Keratinocyte (primary cell): Measurements from ENCODE around the gene GPR22. TPM values are rescaled to one million over a fixed set of nuclear protein-coding genes. Genes with fewer than 3 reads are reported as not detected.

Source experiments
- DNase-seq: peaks from one replicate; pipeline ENCODE4 v3.0.0-alpha.2; 2011; ENCODE audit warnings: low read depth, missing footprints, low spot score
- FAIRE-seq: peaks from 2 replicates; lab custom pipeline; 2011; peaks lifted over from hg19 to GRCh38; lab: Jason Lieb, UNC
- H2AFZ ChIP-seq: 2 replicates; pipeline ENCODE4 v1.6.0; 2012; ENCODE audit warnings: low read length, control low read depth, inconsistent platforms; ENCODE audit not compliant: control insufficient read depth
- H3K27ac ChIP-seq: 2 replicates; pipeline ENCODE4 v1.5.1; 2011; ENCODE audit warnings: low read length; ENCODE audit not compliant: control insufficient read depth, insufficient read depth
- H3K27me3 ChIP-seq: 3 replicates; pipeline ENCODE4 v1.6.0; 2011; ENCODE audit warnings: low read length; ENCODE audit not compliant: control insufficient read depth, insufficient read depth; ENCODE audit errors: extremely low read depth
- H3K36me3 ChIP-seq, 2 experiments: 2 replicates in 1 of 2; 3 replicates in 1 of 2; pipeline ENCODE4 v1.5.1; 2011; ENCODE audit warnings: low read length in 2 of 2, mild to moderate bottlenecking in 1 of 2; ENCODE audit not compliant: control insufficient read depth in 2 of 2, insufficient read depth in 2 of 2; ENCODE audit errors: extremely low read depth in 1 of 2
- H3K4me1 ChIP-seq: 3 replicates; pipeline ENCODE4 v1.5.1; 2011; ENCODE audit warnings: low read length; ENCODE audit not compliant: control insufficient read depth, insufficient read depth; ENCODE audit errors: extremely low read depth
- H3K4me2 ChIP-seq: 3 replicates; pipeline ENCODE4 v1.6.0; 2011; ENCODE audit warnings: low read depth, low read length; ENCODE audit not compliant: control insufficient read depth, insufficient read depth; ENCODE audit errors: extremely low read depth
- H3K4me3 ChIP-seq, 3 experiments: fragments of 200-600 bp in 1 of 3; sonication (generic) in 1 of 3; 2 replicates in 2 of 3; 3 replicates in 1 of 3; pipeline ENCODE4 v1.5.1; 2011 to 2016; ENCODE audit warnings: low read length in 3 of 3, mild to moderate bottlenecking in 3 of 3, control low read depth in 2 of 3, inconsistent platforms in 1 of 3, low read depth in 1 of 3, mixed read lengths in 1 of 3, mixed run types in 1 of 3, moderate library complexity in 1 of 3; ENCODE audit not compliant: control insufficient read depth in 2 of 3, insufficient read depth in 2 of 3; ENCODE audit errors: extremely low read depth in 1 of 3
- H3K79me2 ChIP-seq: 2 replicates; pipeline ENCODE4 v1.6.0; 2012; ENCODE audit warnings: low read length; ENCODE audit not compliant: control insufficient read depth, insufficient read depth
- H3K9ac ChIP-seq: 3 replicates; pipeline ENCODE4 v1.6.0; 2011; ENCODE audit warnings: low read length; ENCODE audit not compliant: control insufficient read depth, insufficient read depth; ENCODE audit errors: extremely low read depth
- H3K9me1 ChIP-seq: 3 replicates; pipeline ENCODE4 v1.6.0; 2011; ENCODE audit warnings: low read length; ENCODE audit not compliant: control insufficient read depth, insufficient read depth; ENCODE audit errors: extremely low read depth
- H3K9me3 ChIP-seq: 2 replicates; pipeline ENCODE4 v1.5.1; 2012; ENCODE audit warnings: low read depth, low read length; ENCODE audit not compliant: control insufficient read depth
- H4K20me1 ChIP-seq: 3 replicates; pipeline ENCODE4 v1.6.0; 2011; ENCODE audit warnings: low read length; ENCODE audit not compliant: control insufficient read depth, insufficient read depth; ENCODE audit errors: extremely low read depth
- CTCF ChIP-seq, 3 experiments: IDR thresholded peaks in 1 of 3; conservative IDR thresholded peaks in 1 of 3; optimal IDR thresholded peaks in 1 of 3; 2 replicates in 2 of 3; 3 replicates in 1 of 3; pipeline versions ENCODE3 to v1.5.1; 2011; ENCODE audit warnings: low read length in 3 of 3, mild to moderate bottlenecking in 3 of 3, moderate library complexity in 2 of 3, control low read depth in 1 of 3, inconsistent platforms in 1 of 3; ENCODE audit not compliant: insufficient read depth in 2 of 3; ENCODE audit errors: extremely low read depth in 1 of 3
- EZH2 ChIP-seq: IDR thresholded peaks from one replicate; pipeline ENCODE4 v1.6.1; 2012; ENCODE audit warnings: inconsistent platforms, mild to moderate bottlenecking, low read length, moderate library complexity
- dilution Hi-C: fragments of 300-500 bp; cut with MboI; formaldehyde crosslinking; loops from one replicate; pipeline ENCODE4 v1.7.0; 2020; ENCODE audit warnings: low sequenced_read_pairs; ENCODE audit not compliant: extremely low pct_ligation_motif_present
- polyA plus RNA-seq, 5 experiments: library from polyadenylated mRNA; depleted of rRNA in 3 of 5; stranded (reverse) in 3 of 5; stranded (forward) in 1 of 5; unstranded in 1 of 5; fragments of >200 nt; gene quantifications; 1 replicate in 1 of 5; 2 replicates in 3 of 5; 3 replicates in 1 of 5; pipeline versions ENCODE4 v1.2.1 to v1.2.3, GENCODE V29; 2011 to 2012; ENCODE audit warnings: missing spikeins in 2 of 5, low read depth in 1 of 5, low replicate concordance in 1 of 5

Gene GPR22
- polyA plus RNA-seq, 1 donor (not counting 4 experiments of a cell fraction or from before 2014, with no cell fraction given): not detected

- Histone ChIP-seq H2AFZ (no peak overlapping the region), H3K4me3 (no peak overlapping the region), H3K4me2 (no peak overlapping the region), H3K9me1 (no peaks in the 10 kb centered on the region), H3K79me2 (peaks cover 53% of the 10 kb centered on the region), H4K20me1 (peaks cover 4% of the 10 kb centered on the region), H3K9ac (no peak overlapping the region), H3K36me3 (no peaks in the 10 kb centered on the region), H3K4me1 (no peaks in the 10 kb centered on the region), H3K27ac (no peak overlapping the region), H3K27me3 (no peaks in the 10 kb centered on the region), H3K9me3 (no peaks in the 10 kb centered on the region)
- FAIRE-seq: no peak
- no peak for TF ChIP-seq EZH2
- no peak for TF ChIP-seq CTCF (optimal IDR thresholded peaks at IDR 0.05 in 1 of 3, IDR thresholded peaks at IDR 0.05 in 1 of 3, conservative IDR thresholded peaks at IDR 0.05 in 1 of 3; ENCODE audit: extremely low read depth in 1 of 3, insufficient read depth in 2 of 3, low read length in 3 of 3)
- dilution Hi-C loops: no loop called here
- no peak for DNase-seq
Observed at GRCh38 chr7:107495516-107495915, 25.7 kb downstream of the GPR22 start.

GRCh38 chr7:107499731-107500130 lies 29.9 kb downstream of the GPR22 start:
- H3K27me3 ChIP-seq: no peaks in the 10 kb centered on the region
- peaks cover 33% of the 10 kb centered on the region for H3K79me2 ChIP-seq
- no peak overlapping the region for H3K4me3 ChIP-seq
- no peak overlapping the region for H3K27ac ChIP-seq
- H3K9me3 ChIP-seq: no peaks in the 10 kb centered on the region
- no peaks in the 10 kb centered on the region for H3K4me1 ChIP-seq
- H2AFZ ChIP-seq: no peak overlapping the region
- DNase-seq: no peak
- peaks cover 0 to 2% of the 10 kb centered on the region in 2 experiments for H3K36me3 ChIP-seq
- no peak overlapping the region for H3K4me2 ChIP-seq
- FAIRE-seq: no peak
- no peaks in the 10 kb centered on the region for H3K9me1 ChIP-seq
- dilution Hi-C loops: no loop called here
- no peak overlapping the region for H3K9ac ChIP-seq
- H4K20me1 ChIP-seq: peaks cover 4% of the 10 kb centered on the region
- no peak for TF ChIP-seq EZH2
- TF ChIP-seq CTCF (optimal IDR thresholded peaks at IDR 0.05 in 1 of 3, IDR thresholded peaks at IDR 0.05 in 1 of 3, conservative IDR thresholded peaks at IDR 0.05 in 1 of 3; ENCODE audit: extremely low read depth in 1 of 3, insufficient read depth in 2 of 3, low read length in 3 of 3): no peak
